DLD1 (cell line): ENCODE data around the gene FOXD2.
"Not testable (repeated sequence)": the region's sequence is repeated elsewhere in the genome, so short reads cannot be mapped to it uniquely, and the experiment has no call there.

Experiments
- in situ Hi-C: cut with HindIII; loops from 2 replicates; pipeline ENCODE4 v1.10.0; 2017; ENCODE audit warnings: low sequenced_read_pairs

FOXD2 gene

DNA sequence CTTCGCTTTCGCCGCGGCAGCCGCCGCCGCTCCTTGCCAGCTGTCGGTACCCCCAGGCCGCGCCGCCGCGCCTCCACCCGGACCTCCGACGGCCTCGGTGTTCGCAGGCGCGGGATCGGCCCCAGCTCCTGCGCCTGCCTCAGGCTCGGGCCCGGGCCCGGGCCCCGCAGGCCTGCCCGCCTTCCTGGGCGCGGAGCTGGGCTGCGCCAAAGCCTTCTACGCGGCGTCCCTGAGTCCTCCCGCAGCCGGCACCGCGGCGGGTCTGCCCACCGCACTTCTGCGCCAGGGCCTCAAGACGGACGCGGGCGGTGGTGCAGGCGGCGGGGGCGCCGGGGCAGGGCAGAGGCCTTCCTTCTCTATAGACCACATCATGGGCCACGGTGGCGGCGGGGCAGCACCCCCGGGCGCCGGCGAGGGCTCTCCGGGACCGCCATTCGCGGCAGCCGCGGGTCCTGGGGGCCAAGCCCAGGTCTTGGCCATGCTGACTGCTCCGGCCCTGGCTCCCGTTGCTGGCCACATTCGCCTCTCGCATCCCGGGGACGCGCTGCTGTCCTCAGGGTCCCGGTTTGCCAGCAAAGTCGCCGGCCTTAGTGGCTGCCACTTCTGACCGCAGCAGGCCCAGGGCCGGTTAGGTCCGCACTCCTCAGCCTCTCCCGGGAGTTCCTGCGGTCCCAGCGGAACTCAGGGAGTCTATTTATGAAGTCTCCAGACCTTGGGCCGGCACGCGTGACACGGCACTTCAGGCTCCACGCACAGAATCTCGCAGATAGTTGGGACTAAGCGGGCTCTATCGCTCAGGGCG lies 1.4 kb downstream of the FOXD2 start:
- in situ Hi-C loops, result no loop called here

GRCh38 chr1:47439819-47440598 lies 2.2 kb downstream of the FOXD2 start:
- in situ Hi-C loops, result no loop called here

GRCh38 chr1:47440599-47441081 lies 2.8 kb downstream of the FOXD2 start:
- in situ Hi-C loops, result no loop called here

- in situ Hi-C loops, result no loop called here
Measured at GRCh38 chr1:47441450-47442106, 3.7 kb downstream of the FOXD2 start.

- in situ Hi-C loops, result no loop called here
Measured at GRCh38 chr1:47442202-47442601, 4.4 kb downstream of the FOXD2 start.

- in situ Hi-C loops, result no loop called here
Measured at GRCh38 chr1:47442842-47443529, 5.1 kb downstream of the FOXD2 start.

- in situ Hi-C loops, result no loop called here
Measured at GRCh38 chr1:47443530-47444296, 5.9 kb downstream of the FOXD2 start.

- in situ Hi-C loops, result no loop called here
Measured at GRCh38 chr1:47444297-47444561, 6.4 kb downstream of the FOXD2 start.

- in situ Hi-C loops, result no loop called here
Measured at GRCh38 chr1:47444562-47445465, 7.0 kb downstream of the FOXD2 start.

GRCh38 chr1:47445823-47446550 lies 8.1 kb downstream of the FOXD2 start:
- in situ Hi-C loops, result no loop called here

DNA sequence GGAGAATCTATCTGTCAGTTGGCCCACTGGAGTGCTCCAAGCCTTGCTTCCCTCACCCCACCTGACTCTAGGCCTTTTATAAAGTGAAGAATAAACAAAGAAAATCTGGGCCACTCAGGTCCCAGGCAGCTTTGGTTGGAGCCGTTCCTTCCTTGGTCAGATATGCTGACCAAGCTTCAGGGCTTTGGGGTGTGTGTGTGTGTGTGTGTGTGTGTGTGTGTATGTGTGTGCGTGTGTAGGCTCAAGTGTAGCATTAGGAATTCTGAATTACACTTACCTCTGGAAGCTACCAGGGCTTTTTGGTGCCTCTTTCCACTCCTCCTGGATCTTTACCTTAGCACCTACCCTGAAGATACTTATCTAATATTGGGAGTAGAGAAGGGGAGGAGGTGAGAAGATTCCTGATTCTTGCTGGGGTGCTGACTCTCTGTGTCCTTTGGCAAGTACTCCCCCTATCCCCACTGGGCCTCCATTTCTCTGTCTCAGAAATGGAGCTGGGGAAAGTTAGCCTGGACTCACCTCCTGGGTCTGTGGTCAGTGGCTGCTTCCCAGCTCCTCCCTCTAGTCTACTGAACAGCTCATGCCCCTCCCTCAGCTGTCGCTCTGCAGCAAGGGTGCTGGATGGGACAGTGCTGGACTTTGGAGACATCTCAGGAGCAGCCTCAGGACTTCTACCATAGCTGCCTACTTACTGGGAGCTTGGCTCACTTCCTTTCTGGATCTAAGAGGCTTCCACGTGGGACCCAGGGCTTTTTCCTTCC lies 10.8 kb downstream of the FOXD2 start:
- in situ Hi-C loops, result no loop called here

- in situ Hi-C loops, result no loop called here
Measured at GRCh38 chr1:47449822-47450552, 12.1 kb downstream of the FOXD2 start.

GRCh38 chr1:47450606-47451005 lies 12.8 kb downstream of the FOXD2 start:
- in situ Hi-C loops, result no loop called here

DNA sequence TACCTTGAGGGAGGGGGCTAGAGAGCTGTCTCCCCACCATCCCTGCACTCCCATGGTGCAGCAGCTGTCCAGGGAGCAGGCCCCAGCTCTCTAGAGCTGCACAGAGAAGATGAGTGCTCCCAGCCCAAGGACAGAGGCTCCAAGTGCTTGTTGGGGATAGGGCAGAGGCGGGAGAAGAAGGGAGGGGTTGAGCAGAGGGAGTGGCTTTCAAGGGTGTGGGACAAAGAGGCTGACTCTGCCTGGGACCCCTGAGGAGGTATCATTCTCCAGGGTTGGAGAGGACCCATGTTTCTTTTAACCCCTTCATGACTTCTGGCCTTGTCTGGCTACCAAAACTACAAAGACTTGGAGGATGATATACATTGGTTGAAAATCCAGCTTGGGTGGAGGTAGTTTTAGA lies 14.6 kb downstream of the FOXD2 start:
- in situ Hi-C loops, result no loop called here

DNA sequence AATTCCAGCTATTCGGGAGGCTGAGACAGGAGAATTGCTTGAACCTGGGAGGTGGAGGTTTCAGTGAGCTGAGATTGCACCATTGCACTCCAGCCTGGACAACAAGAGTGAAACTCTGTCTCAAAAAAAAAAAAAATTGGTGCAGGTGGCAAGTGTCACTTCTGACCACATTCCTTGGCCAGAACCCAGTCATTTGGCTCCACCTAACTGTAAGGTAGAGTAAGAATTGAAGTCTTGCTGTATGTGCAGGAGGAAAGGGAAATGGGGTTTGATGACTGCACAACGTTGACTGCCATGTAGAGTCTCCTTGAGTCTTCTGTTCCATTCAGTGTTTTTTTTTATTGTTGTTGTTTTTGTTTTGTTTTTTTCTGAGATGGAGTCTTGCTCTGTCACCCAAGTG lies 16.1 kb downstream of the FOXD2 start:
- in situ Hi-C loops, result not testable (repeated sequence)

DNA sequence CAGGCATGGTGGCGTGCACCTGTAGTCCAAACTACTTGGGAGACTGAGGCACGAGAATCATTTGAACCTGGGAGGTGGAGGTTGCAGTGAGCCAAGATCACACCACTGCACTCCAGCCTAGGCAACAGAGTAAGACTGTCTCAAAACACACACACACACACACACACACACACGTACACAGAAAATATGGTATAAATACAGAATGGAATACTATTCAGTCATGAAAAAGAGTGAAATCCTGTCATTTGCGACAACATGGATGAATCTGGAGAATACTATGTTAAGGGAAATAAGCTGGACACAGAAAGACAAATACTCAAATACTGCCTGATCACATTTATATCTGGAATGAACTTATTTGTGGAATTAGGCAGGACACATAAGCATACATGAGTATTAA lies 18.4 kb downstream of the FOXD2 start:
- in situ Hi-C loops, result no loop called here

- in situ Hi-C loops, result not testable (repeated sequence)
Measured at GRCh38 chr1:47457547-47457946, 19.7 kb downstream of the FOXD2 start.
